K562 (cell line): ENCODE data around the gene MEFV. TPM values are rescaled to one million over a fixed set of nuclear protein-coding genes. Genes with fewer than 3 reads are reported as not detected.

Source experiments
- CBFB ChIP-seq: sonication (generic); formaldehyde crosslinking; IDR thresholded peaks from 2 replicates; pipeline ENCODE4 v1.4.0; 2020; ENCODE audit warnings: mild to moderate bottlenecking, missing genetic modification reagents
- CHD2 ChIP-seq: IDR thresholded peaks from 2 replicates; pipeline ENCODE4 v1.6.1; 2011; ENCODE audit warnings: low read depth, low read length
- E4F1 ChIP-seq: fragments of 250-450 bp; sonication (Bioruptor Pico); IDR thresholded peaks from 2 replicates; pipeline ENCODE4 v1.5.0; 2021; ENCODE audit warnings: mild to moderate bottlenecking, borderline replicate concordance
- EGR1 ChIP-seq: fragments of 450-650 bp; conservative IDR thresholded peaks from 2 replicates; pipeline ENCODE4 v1.6.1; 2017; ENCODE audit warnings: mild to moderate bottlenecking
- GMEB1 ChIP-seq: fragments of 250-450 bp; sonication (Bioruptor Pico); IDR thresholded peaks from 2 replicates; pipeline ENCODE4 v1.4.0; 2020; ENCODE audit warnings: mild to moderate bottlenecking
- MEF2D ChIP-seq: conservative IDR thresholded peaks from 2 replicates; pipeline ENCODE4 v1.6.1; 2016; ENCODE audit warnings: low read depth, missing genetic modification characterization, missing compliant biosample characterization
- MLX ChIP-seq, 2 experiments: fragments of 450-650 bp in 1 of 2; sonication (generic) in 1 of 2; formaldehyde crosslinking; conservative IDR thresholded peaks; 2 replicates each; pipeline versions ENCODE4 v1.4.0 to v1.8.1; 2020 to 2022; ENCODE audit warnings: mild to moderate bottlenecking in 1 of 2, missing genetic modification reagents in 1 of 2
- MYC ChIP-seq, 2 experiments: fragments of 250-450 bp in 1 of 2; sonication (Bioruptor Pico) in 1 of 2; IDR thresholded peaks; 2 replicates each; pipeline versions ENCODE4 v1.5.1 to v1.6.1; 2012 to 2021; ENCODE audit warnings: low read depth in 2 of 2, borderline replicate concordance in 1 of 2, improper control_type of control experiment in 1 of 2, low read length in 1 of 2, mild to moderate bottlenecking in 1 of 2, moderate library complexity in 1 of 2
- NKRF ChIP-seq: fragments of 450-650 bp; IDR thresholded peaks from 2 replicates; pipeline ENCODE4 v1.6.1; 2016; ENCODE audit warnings: borderline replicate concordance
- OTX1 ChIP-seq: fragments of 450-650 bp; formaldehyde crosslinking; IDR thresholded peaks from 2 replicates; pipeline ENCODE4 v1.4.0; 2022; ENCODE audit warnings: mild to moderate bottlenecking
- PHF20 ChIP-seq: fragments of 450-650 bp; IDR thresholded peaks from 2 replicates; pipeline ENCODE4 v1.6.1; 2018; ENCODE audit not compliant: partially characterized antibody
- POLR2AphosphoS2 ChIP-seq: IDR thresholded peaks from 2 replicates; pipeline ENCODE4 v1.6.1; 2012; ENCODE audit warnings: low read length, improper control_type of control experiment
- RB1 ChIP-seq: fragments of 450-650 bp; IDR thresholded peaks from 2 replicates; pipeline ENCODE4 v1.6.1; 2017; ENCODE audit warnings: low read depth, mild to moderate bottlenecking
- SNRNP70 ChIP-seq: fragments of 200-400 bp; formaldehyde crosslinking; optimal IDR thresholded peaks from 2 replicates; pipeline ENCODE3; 2017; ENCODE audit warnings: low read depth, low read length
- STAG1 ChIP-seq: sonication (generic); formaldehyde crosslinking; IDR thresholded peaks from 2 replicates; pipeline ENCODE4 v1.5.0; 2020; ENCODE audit warnings: missing genetic modification reagents, borderline replicate concordance
- TCF15 ChIP-seq: fragments of 250-450 bp; sonication (Bioruptor Pico); IDR thresholded peaks from 2 replicates; pipeline ENCODE4 v1.8.0; 2022; ENCODE audit warnings: moderate library complexity, mild to moderate bottlenecking, inconsistent platforms
- ZNF408 ChIP-seq: fragments of 250-450 bp; sonication (Bioruptor Pico); IDR thresholded peaks from 2 replicates; pipeline ENCODE4 v1.4.0; 2020; ENCODE audit warnings: low read depth, mild to moderate bottlenecking, moderate library complexity
- ZNF77 ChIP-seq: fragments of 250-450 bp; sonication (Bioruptor Pico); IDR thresholded peaks from 2 replicates; pipeline ENCODE4 v1.5.0; 2020
- polyA plus RNA-seq, 8 experiments: library from polyadenylated mRNA; depleted of rRNA in 4 of 8; stranded (reverse) in 5 of 8; unstranded in 3 of 8; fragments of >200 nt; fragmentation: Nextera tagmentation in 2 of 8; fragmentation: Illumina TruSeq in 1 of 8; extraction: Ambion mirVana in 2 of 8; extraction: Trizol in 1 of 8; gene quantifications; 2 replicates each; pipeline versions ENCODE4 v1.2.1 to v1.2.3, GENCODE V29; 2011 to 2014; ENCODE audit warnings: inconsistent platforms in 1 of 8, missing spikeins in 1 of 8
- total RNA-seq, 7 experiments: library from RNA; depleted of rRNA in 6 of 7; stranded (reverse); fragments of >200 nt in 6 of 7; fragmentation: Illumina TruSeq in 2 of 7; extraction: Trizol in 2 of 7; gene quantifications; 2 replicates each; pipeline versions ENCODE4 v1.2.1 to v1.2.3, GENCODE V29; 2011 to 2021; ENCODE audit warnings: low replicate concordance in 1 of 7

The MEFV gene
- total and polyA plus RNA-seq, 9 of the 15 experiments (the other 6 are each of a cell fraction or from before 2014, with no cell fraction given): 0.14 TPM; not detected in 8

GRCh38 chr16:3305109-3306068 is 49.0 kb upstream of the MEFV start, which contains the start of the genes TIGD7 and ZNF75A (continued):
- TF ChIP-seq PHF20 (peak; percentile 91), OTX1 (CRISPR knock-in tag) (no peak), E4F1 (CRISPR knock-in tag) (no peak), ZNF77 (CRISPR knock-in tag) (no peak), MEF2D (tag) (0 out of 2 replicates have a peak, but pooled peaks have one; percentile 23), EGR1 (peak; percentile 74), POLR2AphosphoS2 (no peak), CBFB (peak; percentile 77; the same call in 1 of the 2 replicates), MLX (CRISPR knock-in tag; conservative IDR thresholded peaks at IDR 0.05) (no peak), TCF15 (CRISPR knock-in tag) (no peak), STAG1 (no peak; the same call in 1 of the 2 replicates), RB1 (0 out of 2 replicates have a peak, but pooled peaks have one; percentile 16), SNRNP70 (no peak), CHD2 (peak; percentile 16; the same call in 1 of the 2 replicates), ZNF408 (CRISPR knock-in tag) (no peak), MYC (IDR thresholded peaks at IDR 0.05; ENCODE audit: low read depth, low read length) (peak; percentile 76), MYC (CRISPR knock-in tag; IDR thresholded peaks at IDR 0.05; ENCODE audit: borderline replicate concordance, low read depth) (peak; percentile 60; the same call in 1 of the 2 replicates), GMEB1 (CRISPR knock-in tag) (peak; percentile 40; the same call in 1 of the 2 replicates), NKRF (peak; percentile 50; the same call in 1 of the 2 replicates)
